ENCODE data around the gene RHOU. TPM values are rescaled to one million over a fixed set of nuclear protein-coding genes. Genes with fewer than 3 reads are reported as not detected.

Gene RHOU
- total and polyA plus RNA-seq, 4 donors, result 12.9 to 40.1 (median 23.4) TPM

- H3K36me3 ChIP-seq (ENCODE audit: control insufficient read depth in 4 of 4, insufficient read depth in 4 of 4, low read length in 4 of 4), result no peaks in the 10 kb centered on the region
- peaks cover 0 to 5% (median 0%) of the 10 kb centered on the region in 3 donors for H3K27me3 ChIP-seq (ENCODE audit: control insufficient read depth in 3 of 3, insufficient read depth in 3 of 3, low read length in 2 of 3)
- DNase-seq (peak in 2 of 3 donors; percentile 62 to 78), ATAC-seq (ENCODE audit: insufficient read depth, low FRiP score) (no peak)
- 38 to 50% methylated on average over 6 of the region's 6 CpGs for WGBS, 2 donors
- no peak overlapping the region for H3K27ac ChIP-seq (ENCODE audit: low read depth in 1 of 2, low read length in 1 of 2)
- H3K4me3 ChIP-seq, result no peak overlapping the region
- H3K4me1 ChIP-seq (ENCODE audit: control insufficient read depth in 5 of 5, insufficient read depth in 5 of 5, low read length in 5 of 5), result peaks cover 0 to 15% (median 0%) of the 10 kb centered on the region in 5 donors
- H3K9me3 ChIP-seq (ENCODE audit: control insufficient read depth in 4 of 4, insufficient read depth in 3 of 4, low read length in 3 of 4), result no peaks in the 10 kb centered on the region
- H3K9ac ChIP-seq (ENCODE audit: insufficient read depth in 1 of 2, low read length in 2 of 2), result peak overlapping the region in 1 of 2 donors; percentile 27
- TF ChIP-seq, protein P1, sequence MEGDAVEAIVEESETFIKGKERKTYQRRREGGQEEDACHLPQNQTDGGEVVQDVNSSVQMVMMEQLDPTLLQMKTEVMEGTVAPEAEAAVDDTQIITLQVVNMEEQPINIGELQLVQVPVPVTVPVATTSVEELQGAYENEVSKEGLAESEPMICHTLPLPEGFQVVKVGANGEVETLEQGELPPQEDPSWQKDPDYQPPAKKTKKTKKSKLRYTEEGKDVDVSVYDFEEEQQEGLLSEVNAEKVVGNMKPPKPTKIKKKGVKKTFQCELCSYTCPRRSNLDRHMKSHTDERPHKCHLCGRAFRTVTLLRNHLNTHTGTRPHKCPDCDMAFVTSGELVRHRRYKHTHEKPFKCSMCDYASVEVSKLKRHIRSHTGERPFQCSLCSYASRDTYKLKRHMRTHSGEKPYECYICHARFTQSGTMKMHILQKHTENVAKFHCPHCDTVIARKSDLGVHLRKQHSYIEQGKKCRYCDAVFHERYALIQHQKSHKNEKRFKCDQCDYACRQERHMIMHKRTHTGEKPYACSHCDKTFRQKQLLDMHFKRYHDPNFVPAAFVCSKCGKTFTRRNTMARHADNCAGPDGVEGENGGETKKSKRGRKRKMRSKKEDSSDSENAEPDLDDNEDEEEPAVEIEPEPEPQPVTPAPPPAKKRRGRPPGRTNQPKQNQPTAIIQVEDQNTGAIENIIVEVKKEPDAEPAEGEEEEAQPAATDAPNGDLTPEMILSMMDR (IDR thresholded peaks at IDR 0.05; ENCODE audit: control extremely low read depth, extremely low read depth), result no peak
Measured at GRCh38 chr1:228753786-228754360, 18.6 kb downstream of the RHOU start.

DNA sequence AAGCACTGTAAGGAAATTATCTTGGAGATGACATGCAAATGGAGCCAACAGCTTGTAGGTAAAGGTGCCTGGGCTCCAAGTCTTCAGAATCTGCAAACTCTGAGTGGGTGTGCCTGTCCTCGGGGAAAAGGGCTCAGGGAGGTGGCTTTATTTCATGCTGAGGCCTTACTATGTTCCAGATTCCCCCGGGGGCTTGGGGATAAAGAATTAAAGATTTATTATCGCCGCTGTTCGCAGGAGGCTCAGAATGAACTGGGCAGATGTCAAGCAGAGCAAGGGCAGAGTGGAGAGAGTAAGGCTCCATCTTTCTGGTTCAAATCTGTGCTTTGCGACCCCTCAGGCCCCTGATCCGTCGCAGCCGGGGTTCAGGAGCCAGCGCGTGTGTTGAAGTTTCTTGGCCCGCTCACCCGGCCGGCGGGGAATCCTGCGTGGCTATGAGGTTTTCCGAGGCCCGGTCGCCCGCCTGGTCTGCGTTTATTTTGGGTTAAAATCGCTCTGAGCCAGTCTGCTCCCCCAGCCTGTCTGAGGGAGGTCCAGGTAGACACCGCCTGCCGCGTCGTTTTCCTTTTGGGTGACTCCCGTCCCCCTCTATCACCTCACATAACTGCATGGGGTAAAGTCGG is 19.5 kb downstream of the RHOU start:
- Histone ChIP-seq H3K9ac (ENCODE audit: insufficient read depth in 1 of 2, low read length in 2 of 2) (no peak overlapping the region), H3K36me3 (ENCODE audit: control insufficient read depth in 4 of 4, insufficient read depth in 4 of 4, low read length in 4 of 4) (no peaks in the 10 kb centered on the region), H3K4me1 (ENCODE audit: control insufficient read depth in 5 of 5, insufficient read depth in 5 of 5, low read length in 5 of 5) (peaks cover 0 to 15% (median 0%) of the 10 kb centered on the region in 5 donors), H3K4me3 (no peak overlapping the region), H3K27ac (ENCODE audit: low read depth in 1 of 2, low read length in 1 of 2) (no peak overlapping the region), H3K9me3 (ENCODE audit: control insufficient read depth in 4 of 4, insufficient read depth in 3 of 4, low read length in 3 of 4) (no peaks in the 10 kb centered on the region), H3K27me3 (ENCODE audit: control insufficient read depth in 3 of 3, insufficient read depth in 3 of 3, low read length in 2 of 3) (peaks cover 0 to 5% (median 0%) of the 10 kb centered on the region in 3 donors)
- TF ChIP-seq, protein P1 (IDR thresholded peaks at IDR 0.05; ENCODE audit: control extremely low read depth, extremely low read depth), result no peak
- ATAC-seq (ENCODE audit: insufficient read depth, low FRiP score) (no peak), DNase-seq (no peak)
- WGBS, 2 donors, result 69 to 74% methylated on average over 28 of the region's 28 CpGs

DNA sequence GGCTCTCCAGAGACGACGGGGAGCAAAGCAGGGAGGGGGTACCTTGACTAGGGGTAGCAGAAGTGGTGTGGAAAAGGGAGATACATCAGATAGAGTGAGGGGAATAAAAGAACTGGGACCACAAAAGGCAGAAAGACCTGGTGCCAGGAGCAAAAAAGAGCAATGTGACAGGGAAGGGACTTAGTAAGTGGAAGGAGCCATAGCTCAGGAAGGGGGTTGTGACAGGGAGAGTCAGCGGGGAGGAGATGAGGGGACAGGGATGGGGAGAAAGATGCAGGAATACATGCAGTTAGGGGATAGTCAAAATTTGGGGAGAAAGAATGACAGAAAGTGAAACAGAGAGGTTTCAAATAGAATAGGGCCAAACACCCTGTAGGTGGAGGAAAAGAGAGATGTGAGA is 20.5 kb downstream of the RHOU start:
- WGBS, 2 donors, result 75 to 79% methylated on average over 3 of the region's 3 CpGs

More for the DNA sequence above, 20.5 kb downstream of the RHOU start:
- Histone ChIP-seq H3K9me3 (ENCODE audit: control insufficient read depth in 4 of 4, insufficient read depth in 3 of 4, low read length in 3 of 4) (no peaks in the 10 kb centered on the region), H3K4me1 (ENCODE audit: control insufficient read depth in 5 of 5, insufficient read depth in 5 of 5, low read length in 5 of 5) (peaks cover 0 to 15% (median 0%) of the 10 kb centered on the region in 5 donors), H3K36me3 (ENCODE audit: control insufficient read depth in 4 of 4, insufficient read depth in 4 of 4, low read length in 4 of 4) (no peaks in the 10 kb centered on the region), H3K9ac (ENCODE audit: insufficient read depth in 1 of 2, low read length in 2 of 2) (no peak overlapping the region), H3K27me3 (ENCODE audit: control insufficient read depth in 3 of 3, insufficient read depth in 3 of 3, low read length in 2 of 3) (peaks cover 0 to 5% (median 0%) of the 10 kb centered on the region in 3 donors), H3K27ac (ENCODE audit: low read depth in 1 of 2, low read length in 1 of 2) (no peak overlapping the region), H3K4me3 (no peak overlapping the region)
- no peak for DNase-seq
- no peak for ATAC-seq (ENCODE audit: insufficient read depth, low FRiP score)
- TF ChIP-seq, protein P1 (IDR thresholded peaks at IDR 0.05; ENCODE audit: control extremely low read depth, extremely low read depth), result no peak

Data from lung (tissue), 12 donors.